Retina (tissue), 1 donor: Measurements from ENCODE around the gene ITIH1.

Source experiments
- DNase-seq: peaks from one replicate; pipeline ENCODE4 v3.0.0-alpha.2; 2016

Gene ITIH1

GRCh38 chr3:52790741-52791140 lies 13.3 kb downstream of the ITIH1 start:
- DNase-seq, result no peak

DNA sequence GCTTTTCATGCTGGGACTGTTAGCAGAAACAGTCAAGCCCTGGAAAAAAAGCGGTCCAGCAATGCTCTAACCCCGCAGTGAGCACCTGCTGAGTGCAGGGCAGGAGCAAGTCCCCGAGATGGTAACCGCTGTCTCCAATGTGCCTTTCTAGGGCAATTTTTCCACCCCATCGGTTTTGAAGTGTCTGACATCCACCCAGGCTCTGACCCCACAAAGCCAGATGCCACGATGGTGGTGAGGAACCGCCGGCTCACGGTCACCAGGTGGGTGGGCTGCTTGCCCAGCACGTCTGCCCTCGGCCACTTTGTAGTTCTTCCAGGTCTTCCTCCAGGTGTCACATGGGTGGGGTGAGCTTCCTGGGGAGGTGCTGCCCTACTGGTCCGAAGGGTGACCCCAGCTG lies 14.0 kb downstream of the ITIH1 start:
- peak; percentile 77 for DNase-seq

DNA sequence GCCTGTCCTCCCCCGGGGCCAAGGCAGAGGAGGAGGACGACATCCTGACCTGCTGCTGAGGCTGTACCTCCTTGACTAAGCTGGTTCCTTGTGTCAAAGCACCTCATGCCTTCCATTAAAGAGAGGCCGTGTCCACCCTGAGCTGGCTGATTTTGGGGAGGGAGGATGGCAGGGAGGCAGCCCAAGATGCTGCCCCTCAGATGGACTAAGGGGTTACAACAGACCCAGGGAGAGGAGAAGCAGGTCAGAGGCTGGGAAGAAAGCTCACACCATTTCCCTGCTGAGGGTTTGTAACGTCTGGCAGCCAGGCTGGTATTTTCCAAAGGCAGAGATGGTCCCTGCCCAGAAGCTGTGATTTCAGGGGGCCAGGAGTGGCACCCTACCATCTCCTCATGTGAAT lies 14.5 kb downstream of the ITIH1 start:
- no peak for DNase-seq

GRCh38 chr3:52792413-52792812 lies 15.0 kb downstream of the ITIH1 start:
- no peak for DNase-seq

GRCh38 chr3:52792961-52793695 lies 15.7 kb downstream of the ITIH1 start:
- no peak for DNase-seq

DNA sequence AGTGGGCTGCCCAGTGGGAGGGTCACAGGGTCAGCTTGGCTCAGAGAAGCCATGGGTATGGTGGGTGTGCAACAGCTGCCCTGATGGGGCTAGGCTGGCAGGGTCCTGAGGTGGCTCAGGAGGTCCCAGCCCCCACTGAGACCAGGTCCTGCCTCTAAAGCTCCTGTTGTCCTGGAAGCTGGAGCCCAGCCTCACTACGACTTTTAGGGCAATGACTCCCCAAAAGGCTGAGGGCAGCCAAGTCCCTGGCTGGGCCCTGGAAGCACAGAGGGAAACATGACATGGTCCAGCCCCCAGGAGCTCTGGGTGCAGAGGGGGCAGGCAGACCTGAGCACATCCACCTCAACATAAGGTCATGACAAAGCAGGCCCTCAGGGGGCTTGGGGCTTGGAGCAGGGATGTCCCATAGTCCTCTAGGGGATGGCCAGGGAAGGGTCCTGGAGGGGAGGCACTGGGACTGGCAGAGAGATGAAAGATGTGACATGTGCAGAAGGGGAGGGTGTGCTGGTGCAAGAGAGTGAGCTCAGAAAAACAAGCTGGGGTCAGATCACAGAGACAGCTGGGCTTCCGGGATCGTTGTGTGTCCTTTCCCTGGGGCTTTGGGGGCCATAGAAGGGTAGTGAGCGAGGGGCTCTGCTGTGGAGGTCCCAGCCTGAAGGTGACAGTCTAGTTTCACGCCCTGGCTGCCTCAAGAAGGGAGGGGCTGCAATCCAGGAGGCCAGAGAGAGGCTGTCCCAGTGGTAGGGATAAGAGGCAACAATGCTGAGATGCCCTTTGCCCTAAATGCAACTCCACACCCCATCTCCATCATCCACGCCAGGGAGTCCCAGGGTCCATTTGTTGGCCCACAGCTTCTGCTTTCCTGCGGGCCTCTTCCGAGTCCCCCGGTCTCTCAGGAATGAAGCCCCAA lies 16.6 kb downstream of the ITIH1 start:
- peak; percentile 49 for DNase-seq

DNA sequence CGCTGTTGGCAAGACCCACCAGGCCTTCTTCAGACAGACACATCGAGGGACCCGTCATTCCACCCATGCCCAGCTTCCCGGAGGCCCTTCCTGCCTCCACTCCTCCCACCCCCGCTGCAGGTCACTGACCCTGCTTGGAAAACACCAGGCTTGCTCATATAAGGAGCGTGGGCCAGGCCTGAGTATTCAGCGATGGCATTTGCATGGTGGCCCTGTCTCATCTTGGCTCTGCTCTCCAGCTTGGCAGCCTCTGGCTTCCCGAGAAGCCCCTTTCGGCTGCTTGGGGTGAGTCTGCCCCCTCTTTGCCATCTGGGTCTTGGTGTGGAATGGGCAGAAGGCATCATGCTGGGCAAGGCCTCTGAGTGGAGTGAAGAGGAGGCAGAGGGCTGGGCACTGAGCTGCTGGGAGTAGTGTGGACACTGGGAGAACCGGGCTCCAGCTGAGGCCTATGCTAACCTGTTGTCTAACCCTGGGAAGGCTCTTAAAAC lies 17.3 kb downstream of the ITIH1 start, which contains the start of gene ITIH3:
TSS of gene ITIH3 (plus strand) at position 185 of the 488 bp plus-strand sequence. CDS start at position 193, 8 bp downstream.
- peak; percentile 30 for DNase-seq

- DNase-seq, result no peak
These were observed 18.0 kb downstream of the ITIH1 start for GRCh38 chr3:52795298-52795900.

- DNase-seq, result no peak
These were observed 19.0 kb downstream of the ITIH1 start for GRCh38 chr3:52796411-52796810.

DNA sequence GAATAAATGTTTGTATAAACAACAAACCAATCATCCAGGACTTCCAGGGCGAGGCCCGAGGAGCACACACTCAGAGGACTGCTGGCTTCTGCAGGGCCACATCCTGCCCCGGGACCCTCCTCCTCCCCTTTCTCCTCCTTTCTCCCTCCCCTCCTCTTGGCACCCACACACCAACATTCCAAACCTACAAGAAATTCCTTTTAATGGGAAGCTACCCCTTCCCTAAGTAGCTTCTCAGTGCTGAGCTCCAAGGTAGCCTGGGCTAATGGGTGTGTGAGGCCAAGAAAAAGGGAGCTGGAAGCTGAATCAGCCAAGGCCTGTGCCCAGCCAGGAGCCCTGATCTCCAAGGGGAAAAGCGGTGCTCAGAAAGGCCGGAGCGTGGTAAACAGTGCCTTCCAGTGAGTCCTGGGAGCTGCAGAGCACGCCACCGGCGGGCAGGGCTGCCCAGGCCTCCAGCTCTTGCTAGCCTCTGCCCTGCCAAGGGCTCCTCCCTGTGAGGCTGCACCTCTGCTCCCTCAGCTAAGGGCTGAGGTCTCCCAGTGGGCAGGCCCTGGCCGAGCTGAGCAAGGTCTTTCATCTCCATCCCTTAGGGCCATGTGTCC lies 21.1 kb downstream of the ITIH1 start:
- DNase-seq, result no peak

DNA sequence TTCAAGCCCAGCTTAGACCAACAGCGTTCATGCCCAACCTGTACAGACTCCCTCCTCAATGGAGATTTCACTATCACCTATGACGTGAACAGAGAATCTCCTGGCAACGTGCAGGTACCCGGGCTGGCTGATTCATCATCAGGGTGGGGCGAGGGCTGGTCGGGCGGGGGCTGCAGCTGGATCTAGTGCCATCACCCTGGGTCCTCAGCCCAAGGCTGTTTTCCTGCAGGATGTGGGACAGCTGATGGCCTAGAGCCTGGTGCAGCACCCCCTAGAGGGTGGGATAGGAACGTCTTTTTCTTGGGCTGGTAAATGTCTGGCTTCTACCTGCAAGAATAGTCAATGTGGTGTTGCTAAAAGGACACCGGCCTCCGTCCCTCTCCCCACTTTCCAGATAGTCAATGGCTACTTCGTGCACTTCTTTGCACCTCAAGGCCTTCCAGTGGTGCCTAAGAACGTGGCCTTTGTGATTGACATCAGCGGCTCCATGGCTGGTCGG lies 21.6 kb downstream of the ITIH1 start:
- DNase-seq, result no peak

DNA sequence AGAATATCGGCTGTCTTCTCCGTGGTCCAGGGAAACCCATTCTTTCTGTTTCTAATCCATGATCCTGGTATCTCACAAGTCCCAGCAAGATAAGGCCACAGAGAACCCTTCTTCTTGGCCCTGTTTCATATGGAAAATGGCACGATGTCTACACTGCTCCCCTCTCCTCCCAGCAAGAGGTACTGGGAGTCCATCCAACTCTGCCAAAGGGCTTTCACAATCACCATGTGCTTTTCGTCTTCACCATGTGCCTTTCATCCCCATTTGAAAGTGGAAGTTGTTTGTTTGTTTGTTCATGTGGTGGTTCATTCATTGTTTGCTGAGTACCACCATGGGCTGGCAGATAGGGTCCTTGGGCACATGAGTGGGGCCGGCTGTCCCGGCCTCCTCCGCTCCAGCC lies 22.7 kb downstream of the ITIH1 start:
- DNase-seq, result no peak

- no peak for DNase-seq
These were observed 24.4 kb downstream of the ITIH1 start for GRCh38 chr3:52801839-52802238.

GRCh38 chr3:52805270-52806039 lies 28.1 kb downstream of the ITIH1 start:
- DNase-seq, result no peak

DNA sequence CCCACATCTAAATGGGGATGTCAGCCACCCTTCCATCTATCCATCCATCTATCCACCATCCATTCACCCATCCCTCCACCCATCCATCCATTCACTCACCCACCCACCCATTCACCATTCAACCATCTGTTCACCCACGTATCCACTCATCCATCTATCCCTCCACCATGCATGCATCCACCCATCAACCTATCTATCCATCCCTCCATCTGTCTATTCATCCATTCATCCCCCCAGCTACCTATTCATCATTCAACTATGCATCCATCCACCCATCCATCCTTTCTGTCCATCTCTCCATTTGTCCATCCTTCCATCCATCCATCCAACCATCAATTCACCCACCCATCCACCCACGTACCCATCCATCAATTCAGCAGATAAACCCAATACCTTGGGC lies 31.8 kb downstream of the ITIH1 start:
- DNase-seq, result no peak

DNA sequence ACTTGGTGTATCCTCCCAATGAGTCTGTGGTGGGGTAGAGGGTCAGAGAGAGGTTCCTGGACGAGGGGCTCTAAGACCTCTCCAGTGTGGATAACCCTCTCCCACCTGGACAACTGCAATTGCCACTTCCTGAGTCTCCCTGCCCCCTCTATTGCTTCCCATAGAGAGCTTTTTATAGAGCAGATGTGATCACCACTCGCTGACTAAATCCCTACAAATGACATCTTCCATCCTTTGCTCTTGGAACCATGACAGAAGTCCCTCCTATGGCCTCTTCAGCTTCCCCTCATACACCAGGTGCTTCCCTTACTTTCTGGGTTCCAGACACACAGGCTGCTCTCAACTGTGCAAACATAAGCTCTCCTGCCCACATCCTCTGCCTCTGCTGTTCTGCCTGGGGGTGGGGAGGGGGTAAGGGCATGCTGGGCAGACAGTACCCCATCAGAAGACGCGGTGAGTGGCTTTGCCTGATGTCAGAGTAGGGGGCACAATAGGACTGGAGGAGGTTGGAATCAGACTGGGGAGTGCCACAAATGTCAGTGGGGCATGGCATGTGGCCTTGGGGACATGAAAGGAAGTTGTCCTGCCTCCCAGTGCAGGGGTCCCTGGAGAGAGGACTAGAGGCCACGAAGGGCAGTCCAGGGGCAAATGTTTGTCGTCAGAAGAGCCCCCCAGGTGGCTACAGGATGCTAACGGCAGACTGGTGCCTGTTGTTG lies 32.4 kb downstream of the ITIH1 start:
- DNase-seq, result no peak

DNA sequence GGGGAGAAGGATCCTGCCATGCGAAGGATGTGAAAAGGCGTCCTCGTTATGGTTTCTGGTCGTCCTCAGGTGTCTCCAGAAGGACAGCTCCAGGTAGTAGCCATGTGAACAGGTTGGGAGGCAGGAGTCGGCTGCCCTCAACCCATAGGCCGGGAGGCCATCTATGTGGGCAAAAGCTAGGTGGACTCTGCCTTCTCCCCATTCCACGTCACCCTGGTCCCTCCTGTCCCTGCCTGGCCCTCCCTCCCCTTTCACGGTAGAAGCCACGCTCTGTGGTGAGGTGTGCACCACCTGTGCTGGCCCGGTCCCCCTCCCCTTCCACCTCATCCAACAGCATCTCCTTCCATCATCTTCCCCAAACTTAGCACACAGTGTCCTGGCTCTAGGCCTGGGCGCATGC lies 33.5 kb downstream of the ITIH1 start:
- DNase-seq, result no peak

DNA sequence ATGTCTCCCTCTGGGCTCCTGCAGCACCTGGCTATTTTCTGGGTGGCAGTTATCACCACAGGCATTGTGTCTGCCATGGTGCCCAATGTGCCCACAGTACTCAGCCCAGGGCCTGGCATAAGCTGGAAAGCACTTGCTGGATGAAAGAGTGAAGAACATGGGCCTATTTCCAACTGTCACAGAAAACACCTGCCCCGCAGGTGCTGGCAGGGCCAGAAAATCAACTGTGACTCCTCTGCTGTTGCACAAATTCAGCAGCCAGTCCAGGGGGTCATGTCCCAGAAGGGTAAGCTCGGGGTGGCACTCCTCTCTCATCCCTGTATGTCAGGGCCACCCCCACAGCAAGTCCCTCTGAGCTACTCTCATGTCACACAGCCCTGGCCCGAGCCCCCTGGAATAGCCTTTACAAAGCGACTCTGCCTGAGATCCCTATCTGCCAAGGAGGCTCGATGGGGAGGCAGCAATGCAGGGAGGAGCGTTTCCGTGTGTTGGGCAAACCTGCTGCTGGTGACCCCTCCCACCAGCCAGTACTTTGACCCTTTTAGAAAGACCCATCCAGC lies 34.1 kb downstream of the ITIH1 start:
- DNase-seq, result no peak

GRCh38 chr3:52813810-52814209 lies 36.4 kb downstream of the ITIH1 start:
- DNase-seq, result no peak

DNA sequence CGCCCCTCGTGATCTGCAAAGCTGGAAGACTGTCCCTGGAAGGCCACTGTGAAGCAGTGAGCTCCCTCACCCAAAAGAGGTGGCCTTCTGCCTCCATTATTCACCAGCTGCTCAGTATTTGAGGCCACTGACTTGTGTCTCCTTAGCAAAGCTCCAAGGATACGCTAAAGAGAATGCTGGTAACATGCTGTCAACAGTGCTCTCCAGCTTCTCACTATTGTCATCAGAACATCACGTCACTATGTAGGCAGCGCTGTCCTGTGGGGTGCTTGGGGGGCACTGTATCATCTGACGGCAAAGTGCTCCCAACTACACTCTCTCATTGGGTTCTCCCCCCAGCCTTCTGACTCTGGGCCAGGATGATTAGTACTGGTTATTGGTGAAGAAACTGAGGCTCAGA lies 38.8 kb downstream of the ITIH1 start:
- DNase-seq, result no peak

- DNase-seq, result no peak
These were observed 39.3 kb downstream of the ITIH1 start for GRCh38 chr3:52816654-52817053.
